Fibroblast of lung (primary cell): ENCODE data around the gene STPG2. TPM values are rescaled to one million over a fixed set of nuclear protein-coding genes. Genes with fewer than 3 reads are reported as not detected.

Experiments
- DNase-seq, 2 donors: peaks; one replicate each; pipeline versions ENCODE4 v3.0.0 to v3.0.0-alpha.2; 2010; ENCODE audit warnings: low read depth in 2 of 2
- H2AFZ ChIP-seq: 2 replicates; pipeline ENCODE4 v1.5.1; 2012; ENCODE audit warnings: low read length, control low read depth, inconsistent platforms
- H3K27ac ChIP-seq: 2 replicates; pipeline ENCODE4 v1.5.1; 2011; ENCODE audit warnings: low read length, control low read depth; ENCODE audit not compliant: insufficient read depth
- H3K27me3 ChIP-seq: 2 replicates; pipeline ENCODE4 v1.5.1; 2011; ENCODE audit warnings: mild to moderate bottlenecking, low read length; ENCODE audit not compliant: control insufficient read depth, insufficient read depth
- H3K36me3 ChIP-seq: 2 replicates; pipeline ENCODE4 v1.5.1; 2011; ENCODE audit warnings: low read length; ENCODE audit not compliant: control insufficient read depth, insufficient read depth
- H3K4me1 ChIP-seq: 2 replicates; pipeline ENCODE4 v1.5.1; 2011; ENCODE audit warnings: low read length; ENCODE audit not compliant: control insufficient read depth, insufficient read depth; ENCODE audit errors: extremely low read depth
- H3K4me2 ChIP-seq: 2 replicates; pipeline ENCODE4 v1.5.1; 2011; ENCODE audit warnings: low read length, control low read depth; ENCODE audit not compliant: insufficient read depth; ENCODE audit errors: extremely low read depth
- H3K4me3 ChIP-seq, 4 experiments: fragments of 200-600 bp in 1 of 4; sonication (generic) in 1 of 4; replicated peaks in 1 of 4; 2 replicates each; pipeline ENCODE4 v1.5.1; 2011 to 2016; ENCODE audit warnings: low read length in 4 of 4, low read depth in 3 of 4, mild to moderate bottlenecking in 3 of 4, control low read depth in 2 of 4, inconsistent platforms in 1 of 4, mixed read lengths in 1 of 4; ENCODE audit not compliant: insufficient read depth in 1 of 4; ENCODE audit errors: control extremely low read depth in 1 of 4
- H3K79me2 ChIP-seq: 2 replicates; pipeline ENCODE4 v1.5.1; 2012; ENCODE audit warnings: mild to moderate bottlenecking, low read length, inconsistent platforms; ENCODE audit not compliant: control insufficient read depth, insufficient read depth
- H3K9ac ChIP-seq: 2 replicates; pipeline ENCODE4 v1.5.1; 2011; ENCODE audit warnings: mild to moderate bottlenecking, low read length, control low read depth; ENCODE audit not compliant: insufficient read depth
- H3K9me3 ChIP-seq: 2 replicates; pipeline ENCODE4 v1.5.1; 2012; ENCODE audit warnings: low read depth, low read length; ENCODE audit not compliant: control insufficient read depth, insufficient read depth
- H4K20me1 ChIP-seq: 2 replicates; pipeline ENCODE4 v1.5.1; 2011; ENCODE audit warnings: low read length; ENCODE audit not compliant: control insufficient read depth, insufficient read depth; ENCODE audit errors: extremely low read depth
- EZH2 ChIP-seq: IDR thresholded peaks from 2 replicates; pipeline ENCODE4 v1.5.1; 2012; ENCODE audit warnings: low read length, control low read depth, mild to moderate bottlenecking; ENCODE audit errors: missing control alignments
- polyA plus RNA-seq, 2 donors: library from polyadenylated mRNA; depleted of rRNA in 1 of 2; stranded (reverse) in 1 of 2; unstranded in 1 of 2; fragments of >200 nt; gene quantifications; 2 replicates each; pipeline ENCODE4 v1.2.1, GENCODE V29; 2011 to 2012; ENCODE audit warnings: missing spikeins in 1 of 2
- total RNA-seq: library from RNA; depleted of rRNA; stranded (reverse); fragments of >200 nt; gene quantifications from 2 replicates; pipeline ENCODE4 v1.2.1, GENCODE V29; 2014
- TF ChIP-seq, protein P1 (sequence below), 2 donors: IDR thresholded peaks in 1 of 2; conservative IDR thresholded peaks in 1 of 2; 1 replicate in 1 of 2; 2 replicates in 1 of 2; pipeline ENCODE4 v1.5.1; 2011 to 2012; ENCODE audit warnings: low read length in 2 of 2, control low read depth in 1 of 2, inconsistent platforms in 1 of 2, low read depth in 1 of 2, mild to moderate bottlenecking in 1 of 2

Gene STPG2
- total and polyA plus RNA-seq, 2 donors (not counting 1 experiment from before 2014, with no cell fraction given) = 0.17 TPM; not detected in 1

GRCh38 chr4:97593248-97593647 lies 550.0 kb downstream of the STPG2 start:
- Histone ChIP-seq H3K9me3 (no peaks in the 10 kb centered on the region), H3K4me2 (no peak overlapping the region), H2AFZ (no peak overlapping the region), H3K27ac (no peak overlapping the region), H3K79me2 (no peaks in the 10 kb centered on the region), H3K9ac (no peak overlapping the region), H4K20me1 (no peaks in the 10 kb centered on the region), H3K27me3 (no peaks in the 10 kb centered on the region), H3K4me1 (no peaks in the 10 kb centered on the region), H3K36me3 (no peaks in the 10 kb centered on the region), H3K4me3 (no peak overlapping the region)
- no peak for DNase-seq
- no peak for TF ChIP-seq EZH2
- TF ChIP-seq, protein P1, sequence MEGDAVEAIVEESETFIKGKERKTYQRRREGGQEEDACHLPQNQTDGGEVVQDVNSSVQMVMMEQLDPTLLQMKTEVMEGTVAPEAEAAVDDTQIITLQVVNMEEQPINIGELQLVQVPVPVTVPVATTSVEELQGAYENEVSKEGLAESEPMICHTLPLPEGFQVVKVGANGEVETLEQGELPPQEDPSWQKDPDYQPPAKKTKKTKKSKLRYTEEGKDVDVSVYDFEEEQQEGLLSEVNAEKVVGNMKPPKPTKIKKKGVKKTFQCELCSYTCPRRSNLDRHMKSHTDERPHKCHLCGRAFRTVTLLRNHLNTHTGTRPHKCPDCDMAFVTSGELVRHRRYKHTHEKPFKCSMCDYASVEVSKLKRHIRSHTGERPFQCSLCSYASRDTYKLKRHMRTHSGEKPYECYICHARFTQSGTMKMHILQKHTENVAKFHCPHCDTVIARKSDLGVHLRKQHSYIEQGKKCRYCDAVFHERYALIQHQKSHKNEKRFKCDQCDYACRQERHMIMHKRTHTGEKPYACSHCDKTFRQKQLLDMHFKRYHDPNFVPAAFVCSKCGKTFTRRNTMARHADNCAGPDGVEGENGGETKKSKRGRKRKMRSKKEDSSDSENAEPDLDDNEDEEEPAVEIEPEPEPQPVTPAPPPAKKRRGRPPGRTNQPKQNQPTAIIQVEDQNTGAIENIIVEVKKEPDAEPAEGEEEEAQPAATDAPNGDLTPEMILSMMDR (conservative IDR thresholded peaks at IDR 0.05 in 1 of 2, IDR thresholded peaks at IDR 0.05 in 1 of 2; ENCODE audit: low read depth in 1 of 2, low read length in 2 of 2) = no peak

- Histone ChIP-seq H4K20me1 (no peaks in the 10 kb centered on the region), H3K36me3 (no peaks in the 10 kb centered on the region), H3K9me3 (no peaks in the 10 kb centered on the region), H2AFZ (no peak overlapping the region), H3K4me3 (no peak overlapping the region), H3K79me2 (no peaks in the 10 kb centered on the region), H3K4me1 (no peaks in the 10 kb centered on the region), H3K27ac (no peak overlapping the region), H3K9ac (no peak overlapping the region), H3K4me2 (no peak overlapping the region), H3K27me3 (no peaks in the 10 kb centered on the region)
- no peak for DNase-seq
- TF ChIP-seq, protein P1 (conservative IDR thresholded peaks at IDR 0.05 in 1 of 2, IDR thresholded peaks at IDR 0.05 in 1 of 2; ENCODE audit: low read depth in 1 of 2, low read length in 2 of 2) = no peak
- no peak for TF ChIP-seq EZH2
Observed at GRCh38 chr4:97590266-97590665, 553.0 kb downstream of the STPG2 start.

GRCh38 chr4:97589481-97590196 lies 553.6 kb downstream of the STPG2 start:
- DNase-seq = no peak
- no peak overlapping the region for H3K27ac ChIP-seq
- no peak for TF ChIP-seq EZH2
- TF ChIP-seq, protein P1 (conservative IDR thresholded peaks at IDR 0.05 in 1 of 2, IDR thresholded peaks at IDR 0.05 in 1 of 2; ENCODE audit: low read depth in 1 of 2, low read length in 2 of 2) = no peak
- H3K79me2 ChIP-seq = no peaks in the 10 kb centered on the region
- no peak overlapping the region for H2AFZ ChIP-seq
- H3K36me3 ChIP-seq = no peaks in the 10 kb centered on the region
- no peak overlapping the region for H3K4me2 ChIP-seq
- no peaks in the 10 kb centered on the region for H4K20me1 ChIP-seq
- no peaks in the 10 kb centered on the region for H3K9me3 ChIP-seq
- H3K4me3 ChIP-seq = no peak overlapping the region
- no peak overlapping the region for H3K9ac ChIP-seq
- H3K4me1 ChIP-seq = no peaks in the 10 kb centered on the region
- H3K27me3 ChIP-seq = no peaks in the 10 kb centered on the region
